HG03159 (cell line): ENCODE data around the gene NUP98.
"Not testable (repeated sequence)": the region's sequence is repeated elsewhere in the genome, so short reads cannot be mapped to it uniquely, and the experiment has no call there.

Experiments used
- ATAC-seq: cut with Tn5 transposase; IDR thresholded peaks from one replicate; pipeline ENCODE4 v1.9.1; 2021; ENCODE audit warnings: mild to moderate bottlenecking, moderate library complexity; ENCODE audit not compliant: unreplicated experiment

The NUP98 gene

DNA sequence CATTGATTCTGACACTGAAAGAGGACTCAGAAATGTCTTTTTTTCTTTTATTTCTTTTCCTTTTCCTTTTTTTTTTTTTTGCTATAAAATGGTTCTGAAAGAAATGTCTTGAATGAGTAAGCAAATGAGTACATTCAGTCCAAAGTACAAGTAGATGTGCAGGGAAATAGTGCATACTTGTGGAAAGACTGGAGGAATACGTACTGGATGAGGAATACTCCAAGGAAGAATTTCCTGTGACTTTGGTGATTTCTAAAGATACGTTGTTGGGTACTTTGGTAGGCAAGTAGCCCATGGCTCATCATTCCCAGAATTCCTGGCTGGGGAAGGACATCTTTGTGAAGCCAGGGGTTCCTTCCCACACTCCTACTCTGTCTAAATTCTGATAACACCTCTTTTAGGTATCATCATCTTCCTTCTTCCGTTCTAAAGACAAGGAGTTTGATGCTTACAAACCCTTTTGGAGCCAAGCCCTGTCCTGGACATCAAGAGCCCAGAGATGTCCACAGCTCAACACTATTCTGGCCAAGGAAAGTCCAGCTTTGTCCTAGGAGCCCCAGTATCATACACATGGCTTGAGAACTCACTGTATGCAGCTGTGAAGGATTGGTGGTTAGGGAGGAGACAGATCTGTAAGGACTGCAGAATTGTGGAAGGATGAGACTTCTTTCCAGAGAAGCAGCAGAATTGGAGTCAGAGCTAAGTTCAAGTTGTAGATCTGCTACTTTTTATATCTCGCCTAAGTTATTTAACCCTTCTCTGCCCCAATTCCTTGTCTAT lies 4.8 kb upstream of the NUP98 start:
- ATAC-seq: no peak

DNA sequence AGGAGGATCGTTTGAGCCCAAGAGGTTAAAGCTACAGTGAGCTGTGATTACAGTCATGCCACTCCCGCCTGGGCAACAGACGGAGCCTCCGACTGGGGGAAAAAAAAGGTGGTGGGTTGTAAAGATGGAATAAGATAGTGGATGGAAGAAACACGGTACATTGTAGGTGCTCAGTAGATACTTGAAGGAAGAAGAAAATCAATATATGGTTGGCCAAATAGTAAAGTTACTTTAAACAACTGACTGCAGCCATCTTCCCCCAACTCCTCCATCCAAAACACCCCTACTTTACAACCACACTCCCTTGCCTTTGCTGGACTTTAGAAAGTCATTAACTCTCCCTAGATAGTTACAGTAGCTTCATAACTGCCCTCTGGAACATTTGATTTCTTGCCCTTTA lies 2.5 kb upstream of the NUP98 start:
- no peak for ATAC-seq

DNA sequence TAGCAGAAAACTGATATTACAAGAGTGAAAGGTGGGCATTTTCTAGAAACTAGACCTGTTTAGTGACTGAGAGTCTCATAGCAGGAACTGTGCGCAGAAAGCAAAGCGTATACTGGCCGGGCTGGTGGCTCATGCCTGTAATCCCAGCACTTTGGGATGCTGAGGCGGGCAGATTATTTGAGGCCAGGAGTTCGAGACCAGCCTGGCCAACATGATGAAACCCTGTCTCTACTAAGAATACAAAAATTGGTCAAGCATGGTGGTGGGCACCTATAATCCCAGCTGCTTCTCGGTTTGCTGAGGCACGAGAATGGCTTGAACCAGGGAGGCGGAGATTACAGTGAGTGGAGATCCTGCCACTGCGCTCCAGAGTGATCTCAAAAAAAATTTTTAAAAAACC lies 1.8 kb upstream of the NUP98 start:
- ATAC-seq: no peak

DNA sequence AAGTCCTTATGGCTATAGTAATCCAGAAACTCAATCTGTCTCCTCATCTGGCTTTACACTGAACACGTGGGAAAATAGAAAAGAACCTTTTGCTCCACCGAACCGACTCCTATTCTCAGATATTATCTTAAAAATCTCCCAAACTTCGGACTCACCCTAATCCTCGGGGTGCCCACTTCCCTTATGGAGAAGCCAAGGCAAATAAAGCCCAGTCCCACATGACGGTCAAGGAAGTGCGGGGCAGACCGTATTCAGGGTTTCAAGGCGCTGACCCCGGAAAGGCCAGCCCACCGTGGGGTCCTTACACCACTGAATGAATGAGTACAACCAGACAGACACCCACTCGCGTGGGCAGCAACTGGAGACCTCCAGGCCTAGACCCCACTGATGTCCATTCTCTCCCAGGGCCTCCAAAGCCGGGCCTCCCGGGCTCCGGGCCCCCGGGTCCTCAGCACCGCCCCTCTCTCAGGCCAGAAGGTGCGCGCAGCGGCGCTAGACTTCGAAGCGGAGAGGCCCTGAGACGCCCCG lies 489 bp downstream of the NUP98 start:
- ATAC-seq: peak; percentile 36

DNA sequence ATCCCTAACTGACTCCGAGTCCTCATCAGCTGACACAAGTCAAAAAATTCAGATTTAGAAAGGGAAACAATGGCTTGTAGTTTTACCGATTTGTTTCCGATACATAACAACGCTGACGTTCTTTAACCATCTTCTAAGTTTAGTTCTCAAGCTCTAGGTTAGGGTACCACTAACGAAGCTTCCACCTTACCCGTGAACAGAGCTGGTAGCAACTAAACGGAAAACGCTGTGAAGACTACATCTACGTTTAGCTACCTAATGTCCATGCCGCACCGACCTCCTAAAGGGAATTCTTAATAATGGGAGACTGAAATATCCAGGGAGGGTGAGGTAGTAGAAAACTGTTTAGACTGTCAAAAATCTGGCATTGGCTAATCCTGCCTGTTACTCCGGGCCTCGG lies 1.0 kb downstream of the NUP98 start:
- ATAC-seq: no peak

DNA sequence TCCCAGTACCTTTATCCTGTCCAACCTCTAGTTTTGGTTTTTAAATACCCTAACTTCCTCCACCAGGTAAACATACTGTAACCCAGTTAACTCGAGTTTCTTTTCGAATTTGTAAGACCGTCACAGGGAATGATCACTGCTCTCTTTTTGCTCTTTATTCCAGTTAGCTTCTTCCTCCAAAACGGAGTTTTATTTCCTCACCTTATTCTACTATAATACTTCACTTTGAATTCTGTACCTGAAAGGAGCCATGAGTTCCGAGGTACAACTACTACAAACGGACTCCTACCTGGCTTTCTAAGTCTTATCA lies 1.4 kb downstream of the NUP98 start:
- no peak for ATAC-seq

DNA sequence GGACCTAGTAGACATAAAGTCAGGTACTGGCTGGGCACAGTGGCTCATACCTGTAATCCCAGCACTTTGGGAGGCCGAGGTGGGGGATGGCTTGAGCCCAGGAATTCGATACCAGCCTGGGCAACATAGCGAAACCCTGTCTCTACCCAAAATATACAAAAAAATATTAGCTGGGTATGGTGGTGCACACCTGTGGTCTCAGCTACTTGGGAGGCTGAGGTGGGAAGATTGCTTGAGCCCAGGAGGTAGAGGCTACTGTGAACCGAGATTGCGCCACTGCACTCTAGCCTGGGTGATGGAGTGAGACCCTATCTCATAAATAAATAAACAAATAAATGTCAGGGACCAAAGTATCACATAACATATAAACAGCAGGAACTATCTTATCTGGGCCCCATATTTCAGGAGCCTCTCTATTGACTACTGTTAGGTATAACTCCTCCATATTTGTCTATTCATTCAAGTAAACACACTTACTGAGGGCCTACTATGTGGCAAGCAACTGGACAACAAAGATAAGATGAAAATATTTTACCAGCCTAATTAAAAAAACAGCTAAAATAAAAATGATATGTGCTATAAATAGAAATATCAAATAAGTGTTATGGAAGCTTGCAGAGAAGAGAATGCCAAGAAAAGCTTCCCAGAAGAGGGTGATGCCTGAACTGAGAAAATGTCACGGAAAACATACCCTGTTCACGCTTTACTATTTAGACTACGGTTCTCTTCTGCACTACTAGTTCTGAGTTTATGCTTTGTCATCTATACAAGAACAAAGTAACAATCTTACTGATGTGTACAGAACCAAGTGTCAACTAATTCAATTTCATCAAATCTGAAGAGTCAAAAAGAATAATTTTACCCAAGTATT lies 2.0 kb downstream of the NUP98 start:
- ATAC-seq: no peak

DNA sequence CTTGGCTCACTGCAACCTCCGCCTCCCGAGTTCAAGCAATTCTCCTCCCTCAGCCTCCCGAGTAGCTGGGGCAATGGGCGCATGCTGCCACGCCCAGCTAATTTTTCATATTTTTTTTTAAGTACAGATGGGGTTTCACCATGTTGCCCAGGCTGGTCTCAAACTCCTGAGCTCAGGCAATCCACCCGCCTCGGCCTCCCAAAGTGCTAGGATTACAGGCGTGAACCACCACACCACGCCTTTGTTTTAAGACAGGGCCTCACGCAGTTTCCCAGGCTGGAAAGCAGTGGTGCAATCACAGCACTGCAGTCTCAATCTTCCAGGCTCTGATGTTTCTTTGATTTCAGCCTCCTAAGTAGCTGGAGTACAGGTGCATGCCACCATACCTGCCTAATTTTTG lies 3.0 kb downstream of the NUP98 start:
- ATAC-seq: not testable (repeated sequence)

DNA sequence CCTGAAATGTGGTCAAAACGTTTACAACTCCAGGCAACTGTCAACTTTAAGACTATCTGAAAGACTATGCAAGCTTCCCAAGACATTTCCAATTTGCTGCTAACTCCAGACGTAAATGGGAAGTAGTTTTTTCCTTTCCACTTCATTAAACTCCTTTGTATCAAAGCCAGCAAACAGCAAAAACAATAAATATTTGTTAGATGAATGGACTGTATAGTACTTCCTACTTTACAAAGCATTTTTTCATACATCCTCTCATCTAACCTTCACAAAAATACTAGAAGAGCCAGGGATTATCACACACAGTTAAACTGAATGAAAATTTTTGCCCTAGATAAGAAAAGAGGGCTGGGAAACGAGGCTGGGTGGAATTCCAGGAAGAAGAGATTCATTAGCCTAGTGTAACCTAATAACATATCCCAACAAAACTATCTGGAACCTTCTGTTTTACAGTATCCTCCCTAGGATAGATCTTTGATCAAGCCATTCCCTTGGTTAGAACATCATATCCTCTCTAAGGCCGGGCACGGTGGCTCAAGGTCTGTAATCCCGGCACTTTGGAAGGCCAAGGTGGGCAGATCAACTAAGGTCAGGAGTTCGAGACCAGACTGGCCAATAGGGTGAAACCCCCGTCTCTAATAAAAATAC lies 10.4 kb downstream of the NUP98 start:
- ATAC-seq: no peak

DNA sequence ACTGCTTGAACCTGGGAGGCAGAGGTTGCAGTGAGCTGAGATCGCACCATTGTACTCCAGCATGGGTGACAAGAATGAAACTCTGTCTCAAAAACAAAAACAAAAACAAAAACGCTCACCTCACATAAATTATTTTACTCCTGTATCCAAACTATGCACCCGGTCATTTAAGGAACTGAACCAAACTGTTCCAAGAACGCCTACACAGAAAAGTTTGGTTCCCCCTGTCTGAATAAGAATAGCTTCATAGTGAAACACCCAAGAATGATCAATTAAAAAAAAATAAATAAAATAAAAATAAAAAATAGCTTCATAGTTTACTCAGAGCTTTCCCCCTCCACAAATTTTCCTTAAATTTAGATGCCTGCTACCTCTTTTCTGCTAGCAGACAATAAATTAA lies 13.7 kb downstream of the NUP98 start:
- ATAC-seq: no peak

DNA sequence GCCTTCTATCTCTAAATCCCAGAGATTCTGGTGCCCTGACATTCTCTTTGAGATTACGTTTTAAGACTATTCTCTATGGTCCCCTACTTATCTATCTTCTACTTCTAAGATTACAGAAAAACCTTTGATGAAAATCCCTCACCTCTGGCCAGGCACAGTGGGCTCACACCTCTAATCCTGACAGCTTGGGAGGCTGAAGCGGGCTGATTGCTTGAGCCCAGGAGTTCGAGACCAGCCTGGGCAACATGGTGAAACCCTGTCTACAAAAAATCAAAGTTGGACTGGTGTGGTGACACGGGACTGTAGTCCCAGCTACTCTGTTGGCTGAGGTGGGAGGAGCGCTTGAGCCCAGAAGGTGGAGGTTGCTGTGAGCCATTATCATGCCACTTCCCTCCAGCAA lies 14.4 kb downstream of the NUP98 start:
- ATAC-seq: no peak

DNA sequence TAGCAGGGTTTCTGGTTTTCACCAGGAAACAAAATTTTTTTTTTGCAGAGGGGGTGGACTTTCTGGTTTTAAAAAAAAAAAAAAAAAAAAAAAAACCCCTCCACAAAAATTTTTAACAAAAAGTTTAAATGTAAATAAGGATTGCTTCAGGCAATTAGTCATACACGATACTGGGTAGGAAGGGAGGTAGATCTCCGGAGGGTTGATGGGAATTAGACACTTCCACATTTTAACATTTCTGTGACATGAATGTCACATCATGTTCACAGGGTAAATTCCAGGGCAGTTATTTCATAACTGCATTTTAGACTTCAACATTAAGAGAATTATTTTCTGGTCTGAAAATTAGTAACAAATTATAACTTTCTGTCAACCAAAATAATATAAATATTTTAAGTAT lies 15.9 kb downstream of the NUP98 start:
- ATAC-seq: no peak

DNA sequence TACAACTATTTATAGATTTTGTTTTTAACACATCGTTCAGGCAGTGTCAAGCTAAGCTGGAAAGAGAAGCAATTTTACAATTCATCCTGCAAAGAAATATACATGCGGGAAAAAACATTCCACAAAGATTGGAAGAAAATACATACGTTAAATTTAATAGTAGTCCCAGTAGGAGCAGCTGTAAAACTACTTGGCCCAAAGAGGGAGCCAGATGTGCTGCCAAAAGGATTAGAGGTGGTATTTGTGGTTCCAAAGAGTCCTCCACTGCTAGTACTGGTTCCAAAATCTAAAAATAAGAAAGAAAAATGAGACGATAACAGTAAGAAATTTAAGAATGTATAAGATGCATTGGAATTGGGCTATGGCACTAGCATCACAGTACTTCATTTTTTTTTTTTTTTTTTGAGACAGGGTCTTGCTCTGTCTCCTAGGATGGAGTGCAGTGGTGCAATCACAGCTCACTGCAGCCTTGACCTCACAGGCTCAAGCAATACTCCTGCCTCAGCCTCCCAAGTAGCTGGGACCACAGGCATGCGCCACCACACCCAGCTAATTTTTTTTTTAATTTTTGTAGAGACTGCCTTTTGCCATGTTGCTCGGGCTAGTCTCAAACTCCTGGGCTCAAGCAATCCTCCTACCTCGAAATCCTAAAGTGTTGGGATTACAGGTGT lies 21.5 kb downstream of the NUP98 start:
- ATAC-seq: no peak

DNA sequence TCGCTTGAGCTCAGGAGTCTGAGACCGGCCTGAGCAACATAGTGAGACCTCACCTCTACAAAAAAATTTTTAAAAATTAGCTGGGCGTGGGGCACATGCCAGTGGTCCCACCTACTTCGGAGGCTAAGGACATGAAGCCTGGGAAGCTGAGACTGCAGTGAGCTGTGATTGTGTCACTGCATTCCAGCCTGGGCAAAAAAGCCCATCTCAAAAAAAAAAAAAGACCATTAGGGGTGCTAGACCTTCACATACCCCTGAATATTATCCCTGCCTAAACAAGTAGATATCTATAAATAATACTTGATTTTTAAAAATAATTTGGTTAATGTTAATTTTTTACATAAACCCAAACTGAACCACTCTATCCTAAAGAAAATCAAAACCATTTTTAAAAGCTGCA lies 24.2 kb downstream of the NUP98 start:
- no peak for ATAC-seq

DNA sequence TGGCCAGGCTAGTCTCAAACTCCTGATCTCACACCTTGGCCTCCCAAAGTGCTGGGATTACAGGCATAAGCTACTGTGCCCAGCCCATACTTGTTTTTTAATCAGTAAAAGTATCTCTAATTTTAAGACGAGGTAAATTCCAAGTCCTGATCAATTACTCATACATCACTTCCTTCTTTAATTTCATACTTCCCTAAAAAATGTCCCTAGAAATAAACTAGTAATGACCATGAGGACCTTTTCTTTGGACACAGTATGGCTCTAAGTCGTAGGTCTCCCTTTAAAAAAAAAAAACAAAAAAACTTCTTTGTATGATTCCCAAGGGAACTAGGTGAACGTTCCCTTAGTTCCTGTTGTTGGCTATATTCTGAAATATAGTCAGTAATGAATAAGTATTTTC lies 29.8 kb downstream of the NUP98 start:
- ATAC-seq: no peak

DNA sequence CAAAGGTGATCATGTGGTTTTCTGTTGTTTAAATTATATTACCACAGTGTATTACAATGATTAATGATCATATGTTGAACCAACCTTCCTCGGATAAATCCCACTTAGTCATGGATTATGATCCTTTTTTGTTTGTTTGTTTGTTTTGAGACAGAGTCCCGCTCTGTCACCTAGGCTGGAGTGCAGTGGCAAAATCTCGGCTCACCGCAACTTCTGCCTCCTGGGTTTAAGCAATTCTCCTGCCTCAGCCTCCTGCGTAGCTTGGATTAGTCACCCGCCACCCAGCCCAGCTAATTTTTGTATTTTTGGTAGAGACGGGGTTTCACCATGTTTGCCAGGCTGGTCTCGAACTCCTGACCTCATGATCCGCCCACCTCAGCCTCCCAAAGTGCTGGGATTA lies 30.5 kb downstream of the NUP98 start:
- not testable (repeated sequence) for ATAC-seq

DNA sequence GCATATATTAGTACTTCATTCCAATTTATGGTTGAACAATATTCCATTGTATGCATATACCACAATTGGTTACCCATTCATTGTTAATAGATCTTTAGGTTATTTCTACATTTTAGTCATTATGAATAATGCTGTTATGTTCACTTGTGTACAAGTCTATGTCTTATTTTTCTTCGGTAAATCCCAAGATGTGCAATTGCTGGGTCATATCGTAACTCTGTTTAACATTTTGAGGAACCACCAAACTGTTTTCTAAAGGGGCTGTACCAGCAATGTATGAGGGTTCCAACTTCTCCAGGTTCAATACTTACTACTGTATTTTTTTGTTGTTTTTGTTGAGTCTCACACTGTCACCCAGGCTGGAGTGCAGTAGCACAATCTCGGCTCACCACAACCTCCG lies 33.1 kb downstream of the NUP98 start:
- ATAC-seq: no peak

DNA sequence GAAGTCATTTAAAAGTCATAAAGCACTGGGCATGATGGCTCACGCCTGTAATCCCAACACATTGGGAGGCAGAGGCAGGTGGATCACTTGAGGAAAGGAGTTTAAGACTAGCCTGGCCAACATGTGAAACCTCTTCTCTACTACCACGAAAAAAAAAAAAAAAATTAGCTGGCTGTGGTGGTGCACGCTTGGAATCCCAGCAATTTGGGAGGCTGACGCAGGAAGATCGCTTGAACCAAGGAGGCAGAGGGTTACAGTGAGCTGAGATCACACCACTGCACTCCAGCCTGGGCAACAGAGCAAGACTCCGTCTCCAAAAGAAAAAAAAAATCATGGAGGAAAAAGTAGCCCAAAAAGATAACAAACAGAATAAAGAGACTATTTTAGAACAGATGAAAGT lies 42.2 kb downstream of the NUP98 start:
- no peak for ATAC-seq

DNA sequence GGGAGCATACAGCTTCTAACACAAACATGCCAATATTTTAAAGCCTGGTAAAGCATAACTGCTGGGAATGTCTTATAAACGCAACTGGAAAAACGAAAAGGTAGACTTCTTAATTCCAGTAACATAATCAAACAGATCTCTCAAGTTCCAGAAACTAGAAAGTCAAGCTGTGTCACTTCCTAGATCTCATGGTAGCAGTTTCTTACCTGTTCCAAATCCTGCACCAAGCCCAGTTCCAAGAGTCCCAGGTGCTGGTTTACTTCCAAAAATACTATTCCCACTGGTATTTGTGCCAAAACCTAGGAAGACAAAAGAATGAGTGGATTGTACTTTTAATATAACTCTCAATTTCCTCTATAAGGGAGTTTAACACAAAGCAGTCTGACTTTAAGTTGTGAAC lies 44.2 kb downstream of the NUP98 start:
- ATAC-seq: no peak

DNA sequence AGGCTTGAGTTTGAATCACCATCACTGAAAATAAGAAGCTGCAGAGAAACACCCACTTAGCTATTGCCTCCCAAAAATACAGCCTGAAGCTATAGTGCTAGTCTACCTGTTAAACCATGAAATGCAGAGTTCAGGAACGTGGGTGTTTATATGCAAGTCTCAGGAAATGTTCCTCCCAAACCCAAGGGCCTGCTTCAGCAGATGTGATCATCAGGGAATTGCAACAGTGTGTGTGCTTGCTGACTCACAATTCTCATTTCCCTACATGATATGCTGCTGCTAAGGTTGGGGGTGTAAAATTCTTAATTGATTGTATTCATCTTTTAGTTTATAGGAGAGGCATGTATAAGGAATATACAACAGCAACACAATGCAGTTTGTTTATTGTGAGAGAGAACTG lies 49.6 kb downstream of the NUP98 start:
- no peak for ATAC-seq

DNA sequence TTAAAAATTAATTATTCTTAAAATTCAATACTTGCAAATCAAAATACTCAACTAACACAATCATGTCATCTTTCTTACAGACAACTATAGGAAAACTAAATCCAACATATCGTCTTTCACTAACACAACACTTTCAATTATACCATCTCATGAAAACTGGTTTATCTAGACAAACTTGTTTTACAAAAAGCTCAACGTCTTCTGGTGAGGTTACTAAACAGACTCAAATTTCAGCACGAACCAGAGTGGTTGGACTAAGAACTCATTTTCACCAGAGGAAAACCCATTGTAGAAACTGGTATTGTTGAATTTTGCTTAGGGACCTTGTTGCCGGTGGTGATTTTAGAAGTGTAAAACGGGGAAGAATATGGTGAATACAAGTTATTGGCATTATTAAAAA lies 52.2 kb downstream of the NUP98 start:
- no peak for ATAC-seq
